Left ventricle myocardium inferior (tissue), 1 donor: ENCODE data around the gene LAMB3. TPM values are rescaled to one million over a fixed set of nuclear protein-coding genes. Genes with fewer than 3 reads are reported as not detected.

Experiments used
- DNase-seq: peaks from one replicate; pipeline ENCODE4 v3.0.0-alpha.2; 2020
- H3K27ac ChIP-seq: fragments of 200-600 bp; replicated peaks from 2 replicates; pipeline ENCODE4 v1.8.0; 2021
- H3K27me3 ChIP-seq: fragments of 200-600 bp; 2 replicates; pipeline ENCODE4 v1.8.0; 2021; ENCODE audit warnings: low read depth
- H3K36me3 ChIP-seq: fragments of 200-600 bp; 2 replicates; pipeline ENCODE4 v1.8.0; 2021
- H3K4me1 ChIP-seq: fragments of 200-600 bp; 2 replicates; pipeline ENCODE4 v1.8.0; 2021
- H3K4me3 ChIP-seq: fragments of 200-600 bp; 2 replicates; pipeline ENCODE4 v1.8.0; 2021; ENCODE audit warnings: mild to moderate bottlenecking, moderate library complexity
- H3K9me3 ChIP-seq: fragments of 200-600 bp; replicated peaks from 2 replicates; pipeline ENCODE4 v1.8.0; 2021
- intact Hi-C: fragments of 100-400 bp; cut with micrococcal nuclease; formaldehyde crosslinking; loops from one replicate; pipeline ENCODE4 v1.11.0; 2022
- total RNA-seq: library from RNA; stranded (reverse); fragmentation: NEBNext Ultra II Directional; extraction: Animal tissue kit (Norgen Biotek cat#: 25700); gene quantifications from one replicate; pipeline ENCODE4 v1.2.1, GENCODE V29; 2021
- TF ChIP-seq, protein P1 (sequence below): fragments of 200-600 bp; IDR thresholded peaks from 2 replicates; pipeline ENCODE4 v1.8.0; 2021; ENCODE audit warnings: antibody characterized with exemption, mild to moderate bottlenecking, borderline replicate concordance
- donor health status: DM: no; HTN: yes; CAD: no; lungs with severe emphysema.

Gene LAMB3
- total RNA-seq, 1 donor from 2014 or later, result 6.5 TPM

DNA sequence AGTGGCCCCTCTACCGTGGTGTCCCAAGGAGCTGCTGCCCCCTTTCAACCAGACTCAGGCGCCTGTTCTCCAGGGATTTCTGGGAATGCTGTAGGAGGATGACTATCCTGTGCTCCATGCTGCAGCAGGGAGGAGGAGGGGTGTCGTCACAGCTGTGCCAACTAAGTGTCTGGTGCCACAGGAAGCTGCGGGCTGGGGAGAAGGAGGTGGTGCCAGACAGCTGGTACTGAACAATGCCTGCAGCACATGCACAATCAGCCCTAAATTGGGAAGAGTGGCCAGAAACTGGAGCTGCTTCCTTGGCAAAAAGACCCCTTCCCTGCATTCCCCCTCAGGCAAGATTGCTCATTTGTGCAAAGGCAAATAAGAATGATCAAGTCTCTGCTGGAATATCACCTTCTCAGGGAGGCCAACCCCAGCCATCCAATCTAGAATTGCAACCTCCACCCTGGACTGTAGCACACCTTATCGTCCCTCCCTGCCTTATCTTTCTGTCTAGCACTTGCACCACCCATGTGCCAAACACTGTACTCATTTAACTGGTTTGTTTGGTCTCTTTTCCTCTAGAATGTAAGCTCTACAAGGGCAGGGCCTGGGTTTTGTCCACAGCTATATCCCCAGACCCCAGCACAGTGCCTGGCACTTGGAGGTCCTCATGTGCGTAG is 33.3 kb downstream of the LAMB3 start:
- Histone ChIP-seq H3K4me1 (peaks cover 64% of the 10 kb centered on the region), H3K9me3 (no peaks in the 10 kb centered on the region), H3K27ac (peak overlapping the region; percentile 72), H3K27me3 (no peaks in the 10 kb centered on the region), H3K36me3 (no peaks in the 10 kb centered on the region), H3K4me3 (no peak overlapping the region)
- peak; percentile 56 for DNase-seq
- intact Hi-C loops, result no loop called here
- TF ChIP-seq, protein P1, sequence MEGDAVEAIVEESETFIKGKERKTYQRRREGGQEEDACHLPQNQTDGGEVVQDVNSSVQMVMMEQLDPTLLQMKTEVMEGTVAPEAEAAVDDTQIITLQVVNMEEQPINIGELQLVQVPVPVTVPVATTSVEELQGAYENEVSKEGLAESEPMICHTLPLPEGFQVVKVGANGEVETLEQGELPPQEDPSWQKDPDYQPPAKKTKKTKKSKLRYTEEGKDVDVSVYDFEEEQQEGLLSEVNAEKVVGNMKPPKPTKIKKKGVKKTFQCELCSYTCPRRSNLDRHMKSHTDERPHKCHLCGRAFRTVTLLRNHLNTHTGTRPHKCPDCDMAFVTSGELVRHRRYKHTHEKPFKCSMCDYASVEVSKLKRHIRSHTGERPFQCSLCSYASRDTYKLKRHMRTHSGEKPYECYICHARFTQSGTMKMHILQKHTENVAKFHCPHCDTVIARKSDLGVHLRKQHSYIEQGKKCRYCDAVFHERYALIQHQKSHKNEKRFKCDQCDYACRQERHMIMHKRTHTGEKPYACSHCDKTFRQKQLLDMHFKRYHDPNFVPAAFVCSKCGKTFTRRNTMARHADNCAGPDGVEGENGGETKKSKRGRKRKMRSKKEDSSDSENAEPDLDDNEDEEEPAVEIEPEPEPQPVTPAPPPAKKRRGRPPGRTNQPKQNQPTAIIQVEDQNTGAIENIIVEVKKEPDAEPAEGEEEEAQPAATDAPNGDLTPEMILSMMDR, result no peak

DNA sequence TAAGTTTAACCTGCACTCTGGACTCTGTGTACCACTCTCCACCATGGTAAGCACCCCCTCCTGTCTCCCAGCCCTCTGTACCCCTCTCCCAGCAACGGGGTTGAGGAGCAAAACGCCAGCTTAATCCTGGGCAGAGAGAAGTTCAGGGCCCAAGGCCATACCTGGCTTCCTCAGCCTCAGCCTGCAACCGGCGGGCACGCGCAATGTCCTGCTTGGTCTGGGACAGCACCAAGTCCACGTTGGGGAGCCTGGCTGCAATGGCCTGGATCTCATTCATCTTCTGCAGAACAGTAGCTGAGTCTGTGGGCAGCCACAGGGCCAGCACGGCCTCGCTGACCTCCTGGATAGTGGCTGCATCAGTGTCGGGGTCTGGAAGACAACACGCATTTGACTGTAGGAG is 33.9 kb downstream of the LAMB3 start:
- peaks cover 64% of the 10 kb centered on the region for H3K4me1 ChIP-seq
- no peak for DNase-seq

DNA sequence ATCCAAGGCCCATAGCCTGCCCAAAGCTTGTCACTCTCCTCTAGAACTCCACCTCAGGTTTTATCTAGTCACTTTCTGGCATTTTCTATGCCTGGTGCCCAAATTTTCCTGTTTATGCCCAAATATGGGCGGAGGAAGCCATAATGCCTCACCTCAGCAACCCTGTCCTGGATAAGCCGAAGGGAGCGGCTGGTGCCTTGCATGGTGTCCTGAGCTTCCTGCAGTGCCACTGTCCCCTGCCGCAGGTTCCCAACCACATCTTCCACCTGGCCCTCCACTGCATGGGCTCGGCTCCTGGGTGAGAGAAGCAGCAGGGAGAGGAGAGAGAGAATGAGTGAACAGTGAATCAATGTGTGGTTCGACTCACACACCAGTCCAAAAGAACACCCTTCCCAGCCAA is 34.5 kb downstream of the LAMB3 start:
- Histone ChIP-seq H3K4me1 (peaks cover 64% of the 10 kb centered on the region), H3K9me3 (no peaks in the 10 kb centered on the region), H3K36me3 (no peaks in the 10 kb centered on the region), H3K27me3 (no peaks in the 10 kb centered on the region), H3K4me3 (no peak overlapping the region), H3K27ac (peak overlapping the region; percentile 72)
- DNase-seq, result no peak
- intact Hi-C loops, result no loop called here
- TF ChIP-seq, protein P1, result no peak

More for the DNA sequence above, 33.9 kb downstream of the LAMB3 start:
- peak overlapping the region; percentile 72 for H3K27ac ChIP-seq
- no peak overlapping the region for H3K4me3 ChIP-seq
- no peaks in the 10 kb centered on the region for H3K9me3 ChIP-seq
- TF ChIP-seq, protein P1, result no peak
- intact Hi-C loops, result no loop called here
- H3K36me3 ChIP-seq, result no peaks in the 10 kb centered on the region
- H3K27me3 ChIP-seq, result no peaks in the 10 kb centered on the region

DNA sequence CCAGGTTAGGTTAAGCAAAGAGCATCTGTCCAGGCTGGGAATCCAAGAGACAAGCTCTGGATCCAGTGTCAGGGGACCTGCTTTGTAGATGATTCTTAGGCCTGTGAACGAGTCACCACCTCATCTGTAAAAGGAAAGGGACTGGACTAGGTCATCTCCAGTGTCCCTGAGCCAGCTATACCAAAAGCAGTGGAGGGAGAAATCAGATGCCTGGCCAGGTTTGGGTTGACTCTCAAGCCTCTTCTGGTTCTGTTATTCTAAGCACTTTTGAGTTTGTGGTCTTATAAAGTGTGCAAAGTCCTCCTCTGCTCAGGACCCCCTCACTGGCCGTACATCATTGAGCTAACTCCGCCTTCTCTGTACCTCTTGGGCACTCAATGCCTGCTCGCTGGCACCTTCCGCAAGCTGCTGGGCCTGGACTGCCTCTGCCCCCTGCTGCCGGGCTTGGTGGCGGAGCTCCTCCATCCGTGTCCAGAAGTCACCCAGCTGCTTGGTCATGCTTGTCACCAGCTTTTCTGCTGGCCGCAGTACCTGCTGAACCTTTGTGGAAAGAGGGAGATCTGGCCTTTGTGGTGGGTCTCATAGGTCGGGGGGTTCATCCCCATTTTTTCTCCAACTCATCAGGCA is 35.1 kb downstream of the LAMB3 start:
- H3K4me1 ChIP-seq, result peaks cover 59% of the 10 kb centered on the region
- TF ChIP-seq, protein P1, result no peak

DNA sequence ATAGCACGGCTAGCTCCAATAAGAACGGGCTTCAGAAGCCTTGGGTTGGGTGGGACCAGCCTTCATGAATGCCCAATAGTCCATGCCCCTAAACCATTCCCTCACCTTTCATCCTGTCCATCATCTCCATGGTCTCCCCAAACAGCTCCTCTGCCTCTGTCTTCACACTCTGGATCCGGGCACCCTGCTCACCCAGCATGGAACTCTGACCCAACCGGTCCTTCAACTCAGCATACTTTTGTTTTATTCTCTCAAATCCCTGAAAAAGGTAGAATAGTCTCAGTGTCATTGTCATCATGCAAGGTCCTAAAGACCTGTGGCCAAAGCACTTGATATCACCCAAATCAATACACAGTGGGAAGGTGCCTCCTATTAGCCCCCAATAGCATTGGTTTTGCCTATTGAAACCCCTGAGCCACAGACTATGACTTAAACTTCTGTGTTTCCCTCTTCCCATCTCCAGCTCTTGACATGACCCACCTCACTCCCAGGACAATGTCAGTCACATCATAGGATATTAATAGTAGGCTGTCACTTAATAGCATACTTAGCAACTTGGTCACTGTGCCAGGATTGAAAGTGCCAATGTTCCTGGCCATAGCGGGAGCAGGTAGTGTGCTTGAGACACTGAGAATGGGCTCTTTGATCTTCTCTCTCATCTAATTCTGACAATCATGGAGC is 35.7 kb downstream of the LAMB3 start:
- H3K4me1 ChIP-seq, result peaks cover 52% of the 10 kb centered on the region
- TF ChIP-seq, protein P1, result no peak
- no peaks in the 10 kb centered on the region for H3K9me3 ChIP-seq
- peak overlapping the region; percentile 72 for H3K27ac ChIP-seq
- no peak for DNase-seq
- H3K36me3 ChIP-seq, result no peaks in the 10 kb centered on the region
- intact Hi-C loops, result no loop called here
- no peak overlapping the region for H3K4me3 ChIP-seq
- no peaks in the 10 kb centered on the region for H3K27me3 ChIP-seq

More for the DNA sequence above, 35.1 kb downstream of the LAMB3 start:
- Histone ChIP-seq H3K27ac (peak overlapping the region; percentile 72), H3K36me3 (no peaks in the 10 kb centered on the region), H3K27me3 (no peaks in the 10 kb centered on the region), H3K4me3 (no peak overlapping the region), H3K9me3 (no peaks in the 10 kb centered on the region)
- intact Hi-C loops, result no loop called here
- DNase-seq, result no peak
